ENCODE data around the gene NPHS1. TPM values are rescaled to one million over a fixed set of nuclear protein-coding genes. Genes with fewer than 3 reads are reported as not detected.

Gene NPHS1
- total and polyA plus RNA-seq, 2 of the 8 experiments (the other 6 are each of a cell fraction or from before 2014, with no cell fraction given): 1.3 to 1.4 TPM

DNA sequence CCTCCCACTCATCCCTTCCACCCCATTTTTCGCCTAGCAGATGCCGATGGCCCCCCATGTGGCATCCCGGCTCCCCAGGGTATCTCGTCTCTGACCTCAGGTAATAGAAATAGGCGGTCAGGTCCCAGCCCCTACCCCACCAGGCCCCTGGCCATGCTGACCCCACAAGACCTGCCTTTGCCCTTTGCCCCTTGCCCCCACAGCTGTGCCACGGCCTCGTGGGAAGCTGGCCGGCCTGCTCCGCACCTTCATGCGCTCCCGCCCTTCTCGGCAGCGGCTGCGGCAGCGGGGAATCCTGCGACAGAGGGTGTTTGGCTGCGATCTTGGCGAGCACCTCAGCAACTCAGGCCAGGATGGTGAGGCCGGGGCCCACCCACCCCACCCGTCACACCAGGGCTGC is 71.6 kb downstream of the NPHS1 start:
- H2BK120ac ChIP-seq (replicated peaks; ENCODE audit: low read depth, low read length): no peak overlapping the region
- H3K56ac ChIP-seq (replicated peaks; ENCODE audit: insufficient read length, low read depth, low read length): no peak overlapping the region
- H3K36me3 ChIP-seq (ENCODE audit: control insufficient read depth in 2 of 4, insufficient read depth in 4 of 4, low read length in 3 of 4): no peaks in the 10 kb centered on the region
- ChIA-PET POLR2A (ENCODE audit: partially characterized antibody) (no interaction called here), CTCF (ENCODE audit: partially characterized antibody) (interaction anchor here (1.5 kb wide), 1 partner anchor 33 kb away, joined by 4 read pairs; the partner anchor contains the start of gene LIN37)
- H2BK12ac ChIP-seq (ENCODE audit: low read depth, low read length): no peak overlapping the region
- H3K79me1 ChIP-seq (ENCODE audit: low read depth, low read length): no peaks in the 10 kb centered on the region; the same call in 1 of the 2 replicates
- no peaks in the 10 kb centered on the region for H3K79me2 ChIP-seq (ENCODE audit: control insufficient read depth in 1 of 2, insufficient read depth in 2 of 2, low read length in 2 of 2)
- WGBS, 2 experiments (ENCODE audit: extremely low coverage in 1 of 2, insufficient coverage in 1 of 2, insufficient read length in 1 of 2, insufficient replicate concordance in 2 of 2, low coverage in 1 of 2, low lambda C conversion rate in 2 of 2, missing lambda C conversion rate in 1 of 2): 96% methylated on average over 13 of the region's 20 CpGs; no CpG with 5 or more reads in 1 of the 2 experiments
- no peak for DNase-seq (ENCODE audit: low read depth in 1 of 2, low spot score in 2 of 2)
- peaks cover 0 to 8% of the 10 kb centered on the region in 2 experiments for H4K20me1 ChIP-seq (replicated peaks in 1 of 2; ENCODE audit: control insufficient read depth in 1 of 2, insufficient read depth in 2 of 2, low read length in 2 of 2)
- H2AFZ ChIP-seq (ENCODE audit: low read length): no peak overlapping the region
- no peak overlapping the region for H2BK15ac ChIP-seq (ENCODE audit: low read length)
- no peak overlapping the region for H3K23ac ChIP-seq (ENCODE audit: insufficient read length)
- no peak overlapping the region for H2AK5ac ChIP-seq (ENCODE audit: low read depth, low read length)
- H2BK5ac ChIP-seq (ENCODE audit: low read depth, low read length): no peak overlapping the region
- H3K9ac ChIP-seq (replicated peaks in 1 of 4; ENCODE audit: extremely low read depth in 1 of 4, low read depth in 3 of 4, low read length in 3 of 4): no peak overlapping the region
- H4K8ac ChIP-seq (ENCODE audit: extremely low read depth, insufficient read depth, low read length): no peak overlapping the region
- no peak overlapping the region for H2BK20ac ChIP-seq (ENCODE audit: low read length)
- peaks cover 0 to 33% (median 21%) of the 10 kb centered on the region in 4 experiments; a peak in 6 of 7 replicates for H3K4me1 ChIP-seq (replicated peaks in 1 of 4; ENCODE audit: control insufficient read depth in 3 of 4, insufficient read depth in 4 of 4, low read length in 3 of 4)
- no peak for FAIRE-seq
- H3K4me3 ChIP-seq (ENCODE audit: extremely low read depth in 1 of 4, insufficient read depth in 2 of 4, low read depth in 3 of 4, low read length in 4 of 4): no peak overlapping the region
- no peak overlapping the region for H3K4ac ChIP-seq (replicated peaks; ENCODE audit: insufficient read length, low read depth, low read length)
- H4K91ac ChIP-seq (replicated peaks; ENCODE audit: insufficient read length, low read length): no peak overlapping the region
- H3K27ac ChIP-seq (ENCODE audit: low read depth, low read length): no peak overlapping the region
- H3K18ac ChIP-seq (ENCODE audit: extremely low read depth, low read length): no peak overlapping the region
- H4K5ac ChIP-seq (ENCODE audit: insufficient read length, low read depth, low read length): no peak overlapping the region
- peaks cover 0 to 9% (median 7%) of the 10 kb centered on the region in 4 experiments; a peak in 3 of 7 replicates for H3K27me3 ChIP-seq (replicated peaks in 1 of 4; ENCODE audit: control insufficient read depth in 3 of 4, extremely low read depth in 1 of 4, insufficient read depth in 3 of 4, low read length in 3 of 4)
- H3K23me2 ChIP-seq (ENCODE audit: low read depth, low read length): peaks cover 15% of the 10 kb centered on the region
- no peak overlapping the region for H3K4me2 ChIP-seq (ENCODE audit: insufficient read depth in 1 of 2, low read depth in 2 of 2, low read length in 2 of 2)
- no peaks in the 10 kb centered on the region for H3K9me3 ChIP-seq (ENCODE audit: insufficient read depth in 2 of 2, low read depth in 1 of 2, low read length in 1 of 2)
- H3K14ac ChIP-seq (ENCODE audit: insufficient read length): no peak overlapping the region
- TF ChIP-seq EZH2 (IDR thresholded peaks at IDR 0.05; ENCODE audit: low read depth, low read length, severe bottlenecking): no peak
- no peak for TF ChIP-seq CEBPB (IDR thresholded peaks at IDR 0.05; ENCODE audit: low read depth, low read length)
- TF ChIP-seq CHD2 (IDR thresholded peaks at IDR 0.05; ENCODE audit: low read length): no peak
- TF ChIP-seq, protein P1, sequence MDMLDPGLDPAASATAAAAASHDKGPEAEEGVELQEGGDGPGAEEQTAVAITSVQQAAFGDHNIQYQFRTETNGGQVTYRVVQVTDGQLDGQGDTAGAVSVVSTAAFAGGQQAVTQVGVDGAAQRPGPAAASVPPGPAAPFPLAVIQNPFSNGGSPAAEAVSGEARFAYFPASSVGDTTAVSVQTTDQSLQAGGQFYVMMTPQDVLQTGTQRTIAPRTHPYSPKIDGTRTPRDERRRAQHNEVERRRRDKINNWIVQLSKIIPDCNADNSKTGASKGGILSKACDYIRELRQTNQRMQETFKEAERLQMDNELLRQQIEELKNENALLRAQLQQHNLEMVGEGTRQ (IDR thresholded peaks at IDR 0.05; ENCODE audit: low read length): no peak
- TF ChIP-seq CREB1 (IDR thresholded peaks at IDR 0.05): no peak
